GM06990 (cell line): ENCODE measurements around the gene AADAC.

Experiments used
- DNase-seq: peaks from one replicate; pipeline ENCODE4 v3.0.0-alpha.2; 2011; ENCODE audit not compliant: insufficient read length; ENCODE audit errors: extremely low read depth
- H3K27me3 ChIP-seq: replicated peaks from 2 replicates; pipeline ENCODE4 v1.6.0; 2011; ENCODE audit warnings: low read length; ENCODE audit not compliant: control insufficient read depth, insufficient read depth
- H3K36me3 ChIP-seq: 2 replicates; pipeline ENCODE4 v1.5.1; 2011; ENCODE audit warnings: low read length; ENCODE audit not compliant: control insufficient read depth, insufficient read depth
- H3K4me3 ChIP-seq: replicated peaks from 2 replicates; pipeline ENCODE4 v1.5.1; 2011; ENCODE audit warnings: low read depth, mild to moderate bottlenecking, control low read depth, low read length
- CTCF ChIP-seq: IDR thresholded peaks from 2 replicates; pipeline ENCODE4 v1.5.1; 2011; ENCODE audit warnings: low read length, control low read depth, mild to moderate bottlenecking, inconsistent platforms; ENCODE audit not compliant: insufficient read depth, poor library complexity, severe bottlenecking

The AADAC gene

GRCh38 chr3:151859233-151859673 is 45.3 kb downstream of the AADAC start:
- no peaks in the 10 kb centered on the region for H3K27me3 ChIP-seq
- no peak for TF ChIP-seq CTCF
- H3K4me3 ChIP-seq: no peak overlapping the region
- H3K36me3 ChIP-seq: no peaks in the 10 kb centered on the region
- DNase-seq: no peak

DNA sequence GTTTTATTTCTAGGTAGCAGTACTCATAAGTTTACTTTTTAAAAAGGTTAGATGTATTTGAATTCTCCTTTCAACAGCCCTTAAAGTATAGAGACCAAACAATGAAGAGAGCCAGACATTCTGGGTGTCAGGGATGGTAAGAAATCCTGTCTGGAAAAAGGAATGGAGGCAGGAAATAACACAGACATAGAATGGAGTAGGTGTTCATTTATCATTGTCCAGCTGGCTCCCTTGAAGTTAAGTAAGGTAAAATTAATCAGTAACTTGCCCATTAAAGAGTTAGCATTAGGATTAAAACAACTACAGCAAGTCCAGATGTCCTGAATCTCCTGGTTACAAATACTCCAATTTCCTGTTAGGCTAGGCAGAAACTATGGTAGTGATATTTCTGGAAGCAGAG is 46.0 kb downstream of the AADAC start:
- no peak for TF ChIP-seq CTCF

DNA sequence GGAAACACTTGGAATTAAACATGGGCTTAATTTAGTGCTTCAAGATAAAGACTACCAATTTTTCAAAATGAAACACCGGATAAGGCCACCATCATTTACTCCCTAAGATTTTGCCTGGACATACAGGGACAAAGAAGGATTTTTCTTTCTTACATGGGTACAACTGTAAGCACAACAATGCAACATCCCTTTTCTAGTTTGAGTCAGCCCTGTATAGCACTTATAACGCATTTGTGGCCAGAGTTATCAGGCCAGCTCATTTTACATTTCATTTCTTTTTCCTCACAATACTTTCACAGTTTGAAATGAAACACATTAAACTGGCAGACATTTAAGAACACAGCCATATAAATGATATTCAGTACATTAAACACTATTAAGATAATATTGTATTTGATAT is 49.7 kb downstream of the AADAC start:
- no peaks in the 10 kb centered on the region for H3K27me3 ChIP-seq
- no peak for TF ChIP-seq CTCF
- no peak overlapping the region for H3K4me3 ChIP-seq
- H3K36me3 ChIP-seq: no peaks in the 10 kb centered on the region
- DNase-seq: no peak

More for the DNA sequence above, 46.0 kb downstream of the AADAC start:
- no peak overlapping the region for H3K4me3 ChIP-seq
- no peaks in the 10 kb centered on the region for H3K27me3 ChIP-seq
- no peaks in the 10 kb centered on the region for H3K36me3 ChIP-seq
- no peak for DNase-seq

DNA sequence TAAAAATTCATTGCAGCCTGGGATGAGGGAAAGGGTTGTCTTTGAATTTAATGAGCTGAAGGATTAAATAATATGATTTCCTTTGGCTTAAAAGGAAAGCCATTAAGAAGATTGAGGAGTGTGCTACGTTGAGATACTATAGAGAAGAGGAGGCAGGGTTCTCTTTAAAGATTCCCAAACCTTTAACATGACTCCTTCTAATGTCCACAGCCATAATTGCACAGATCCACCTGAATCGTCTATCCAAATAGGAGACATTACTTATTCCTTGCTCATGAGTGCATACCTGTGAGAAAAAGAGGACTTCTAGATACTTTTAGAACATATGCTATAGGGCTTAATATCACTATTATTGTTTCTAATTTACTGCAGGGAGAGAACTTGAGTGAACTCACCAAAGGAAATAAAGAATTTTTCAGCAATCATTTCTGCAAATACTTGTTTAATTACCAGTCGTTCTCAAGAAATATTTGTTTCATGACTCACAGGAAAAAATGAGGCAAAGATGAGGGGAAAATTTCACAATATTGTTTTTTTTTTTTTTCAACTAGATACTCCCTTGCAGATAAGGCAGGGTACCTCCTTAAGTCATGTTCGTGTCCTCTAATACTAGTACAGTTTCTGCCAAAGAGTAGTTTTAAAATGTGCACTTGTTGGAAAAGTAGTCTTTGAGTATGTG is 50.6 kb downstream of the AADAC start:
- no peak overlapping the region for H3K4me3 ChIP-seq
- TF ChIP-seq CTCF: no peak
- H3K36me3 ChIP-seq: no peaks in the 10 kb centered on the region
- no peak for DNase-seq
- no peaks in the 10 kb centered on the region for H3K27me3 ChIP-seq

DNA sequence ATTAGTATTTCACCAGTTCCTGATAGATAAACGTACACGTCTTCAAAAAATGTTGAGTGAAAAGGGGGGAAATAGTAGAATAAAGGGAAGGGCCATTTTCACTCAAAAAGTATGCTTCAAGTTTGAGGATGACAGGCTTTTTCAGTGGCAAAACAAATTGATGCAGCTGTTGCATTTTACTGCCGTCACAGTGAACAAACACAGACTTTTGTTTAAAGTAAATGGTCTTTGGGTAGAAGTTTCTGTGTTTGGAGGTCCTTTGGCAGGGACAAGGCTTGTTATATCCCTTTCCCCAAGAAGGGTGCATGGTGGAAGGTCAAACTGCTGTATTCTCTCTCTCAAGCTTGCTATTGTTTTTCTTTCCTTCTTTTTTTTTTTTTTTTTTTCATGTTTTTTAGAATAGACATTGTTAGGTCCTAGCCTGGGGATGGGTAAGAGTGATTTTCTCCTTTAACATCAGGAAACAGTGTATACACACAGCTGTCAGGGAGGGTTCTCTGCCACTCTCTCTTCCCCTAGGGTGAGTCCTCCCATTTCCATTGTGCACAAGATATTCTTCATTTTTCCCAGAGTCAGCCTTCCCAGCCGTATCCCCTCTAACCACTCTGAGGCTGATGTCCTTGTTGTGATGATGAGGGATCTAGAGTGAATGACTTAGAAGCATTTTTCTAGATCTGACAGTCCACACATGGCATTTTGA is 52.9 kb downstream of the AADAC start:
- Histone ChIP-seq H3K4me3 (no peak overlapping the region), H3K27me3 (no peaks in the 10 kb centered on the region), H3K36me3 (no peaks in the 10 kb centered on the region)
- TF ChIP-seq CTCF: no peak
- no peak for DNase-seq

- DNase-seq: no peak
- no peaks in the 10 kb centered on the region for H3K27me3 ChIP-seq
- TF ChIP-seq CTCF: no peak
- no peaks in the 10 kb centered on the region for H3K36me3 ChIP-seq
- no peak overlapping the region for H3K4me3 ChIP-seq
Observed at GRCh38 chr3:151867666-151868065, 53.8 kb downstream of the AADAC start.
